Esophagus muscularis mucosa (tissue), 4 donors: ENCODE data around the gene RPS6KA2. TPM values are rescaled to one million over a fixed set of nuclear protein-coding genes. Genes with fewer than 3 reads are reported as not detected.
A peak's percentile ranks its signal among the peaks of the same experiment; 100 is the strongest.

Experiments used
- DNase-seq: peaks from one replicate; pipeline ENCODE4 v3.0.0-alpha.2; 2017; ENCODE audit errors: extremely low spot score
- H3K27ac ChIP-seq, 4 donors: fragments of 200-600 bp; sonication (generic); replicated peaks in 1 of 4; 1 replicate in 3 of 4; 2 replicates in 1 of 4; pipeline ENCODE4 v1.5.1; 2016 to 2019; ENCODE audit warnings: mild to moderate bottlenecking in 1 of 4
- H3K27me3 ChIP-seq, 4 donors: fragments of 200-600 bp; sonication (generic); one replicate each; pipeline versions ENCODE4 v1.5.1 to v1.6.0; 2016 to 2019
- H3K36me3 ChIP-seq, 4 donors: fragments of 200-600 bp; sonication (generic); one replicate each; pipeline ENCODE4 v1.5.1; 2016 to 2019
- H3K4me1 ChIP-seq, 4 donors: fragments of 200-600 bp; sonication (generic); one replicate each; pipeline ENCODE4 v1.5.1; 2016 to 2019
- H3K4me3 ChIP-seq, 4 donors: fragments of 200-600 bp; sonication (generic); 1 replicate in 2 of 4; 2 replicates in 2 of 4; pipeline ENCODE4 v1.5.1; 2016 to 2019; ENCODE audit warnings: mild to moderate bottlenecking in 4 of 4, moderate library complexity in 1 of 4
- H3K9me3 ChIP-seq, 4 donors: fragments of 200-600 bp; sonication (generic); 1 replicate in 3 of 4; 2 replicates in 1 of 4; pipeline ENCODE4 v1.5.1; 2016 to 2019
- EP300 ChIP-seq: sonication (generic); formaldehyde crosslinking; IDR thresholded peaks from one replicate; pipeline ENCODE4 v1.6.1; 2017; ENCODE audit warnings: antibody characterized with exemption
- POLR2A ChIP-seq: fragments of 450-650 bp; IDR thresholded peaks from one replicate; pipeline ENCODE4 v1.6.1; 2017; ENCODE audit warnings: antibody characterized with exemption, moderate library complexity, mild to moderate bottlenecking, low read depth
- POLR2AphosphoS5 ChIP-seq, 2 donors: sonication (generic); formaldehyde crosslinking; IDR thresholded peaks; one replicate each; pipeline ENCODE4 v1.6.1; 2017; ENCODE audit warnings: antibody characterized with exemption in 2 of 2
- WGBS: methylation state at CpG from one replicate; pipeline ENCODE4 v1.1.5; 2018; 5-methylcytosine and 5-hydroxymethylcytosine counted together
- intact Hi-C: fragments of 100-400 bp; cut with DNase I; formaldehyde crosslinking; loops from one replicate; pipeline ENCODE4 v1.15.1; 2023
- total RNA-seq, 4 donors: library from RNA; depleted of rRNA; stranded (reverse); fragments of >200 nt; gene quantifications; one replicate each; pipeline versions ENCODE4 v1.1.0 to v1.2.1, GENCODE V29; 2016
- TF ChIP-seq, protein P1 (sequence below), 3 experiments: fragments of 200-600 bp in 2 of 3; fragments of 450-650 bp in 1 of 3; sonication (generic) in 2 of 3; IDR thresholded peaks; one replicate each; pipeline ENCODE4 v1.5.1; 2017 to 2019; ENCODE audit warnings: antibody characterized with exemption in 3 of 3, mild to moderate bottlenecking in 2 of 3, moderate library complexity in 1 of 3

Gene RPS6KA2
- total RNA-seq, 4 donors from 2014 or later: 83.9 to 126 (median 112) TPM

GRCh38 chr6:166627875-166628801 is 1.1 kb upstream of the RPS6KA2 start:
- no peaks in the 10 kb centered on the region for H3K9me3 ChIP-seq
- H3K4me1 ChIP-seq: peaks cover 17 to 49% (median 47%) of the 10 kb centered on the region in 4 donors
- H3K27ac ChIP-seq: peak overlapping the region; percentile 82 to 96 (median 90)
- intact Hi-C loops: loop anchor here (5.0 to 10.0 kb wide), 2 partner anchors 71 to 163 kb away; no protein-coding TSS in a partner anchor
- DNase-seq: no peak
- H3K36me3 ChIP-seq: peaks cover 0 to 4% (median 0%) of the 10 kb centered on the region in 4 donors
- no peaks in the 10 kb centered on the region for H3K27me3 ChIP-seq
- WGBS: 2% methylated on average over 47 of the region's 61 CpGs
- peak overlapping the region; percentile 58 to 97 (median 85) for H3K4me3 ChIP-seq
- TF ChIP-seq EP300: no peak
- no peak for TF ChIP-seq POLR2AphosphoS5 (IDR thresholded peaks at IDR 0.05)
- no peak for TF ChIP-seq POLR2A
- TF ChIP-seq, protein P1, sequence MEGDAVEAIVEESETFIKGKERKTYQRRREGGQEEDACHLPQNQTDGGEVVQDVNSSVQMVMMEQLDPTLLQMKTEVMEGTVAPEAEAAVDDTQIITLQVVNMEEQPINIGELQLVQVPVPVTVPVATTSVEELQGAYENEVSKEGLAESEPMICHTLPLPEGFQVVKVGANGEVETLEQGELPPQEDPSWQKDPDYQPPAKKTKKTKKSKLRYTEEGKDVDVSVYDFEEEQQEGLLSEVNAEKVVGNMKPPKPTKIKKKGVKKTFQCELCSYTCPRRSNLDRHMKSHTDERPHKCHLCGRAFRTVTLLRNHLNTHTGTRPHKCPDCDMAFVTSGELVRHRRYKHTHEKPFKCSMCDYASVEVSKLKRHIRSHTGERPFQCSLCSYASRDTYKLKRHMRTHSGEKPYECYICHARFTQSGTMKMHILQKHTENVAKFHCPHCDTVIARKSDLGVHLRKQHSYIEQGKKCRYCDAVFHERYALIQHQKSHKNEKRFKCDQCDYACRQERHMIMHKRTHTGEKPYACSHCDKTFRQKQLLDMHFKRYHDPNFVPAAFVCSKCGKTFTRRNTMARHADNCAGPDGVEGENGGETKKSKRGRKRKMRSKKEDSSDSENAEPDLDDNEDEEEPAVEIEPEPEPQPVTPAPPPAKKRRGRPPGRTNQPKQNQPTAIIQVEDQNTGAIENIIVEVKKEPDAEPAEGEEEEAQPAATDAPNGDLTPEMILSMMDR (IDR thresholded peaks at IDR 0.05): no peak

GRCh38 chr6:166626177-166627032 is 646 bp downstream of the RPS6KA2 start:
- WGBS: 6% methylated on average over 15 of the region's 66 CpGs
- no peak for DNase-seq

GRCh38 chr6:166625356-166625755 is 1.7 kb downstream of the RPS6KA2 start:
- H3K36me3 ChIP-seq: peaks cover 0 to 4% (median 0%) of the 10 kb centered on the region in 4 donors
- peak overlapping the region; percentile 8 to 92 (median 86) for H3K27ac ChIP-seq
- no peaks in the 10 kb centered on the region for H3K9me3 ChIP-seq
- DNase-seq: no peak
- peaks cover 40 to 73% (median 71%) of the 10 kb centered on the region in 4 donors for H3K4me1 ChIP-seq
- peak overlapping the region; percentile 84 to 97 (median 94) for H3K4me3 ChIP-seq
- 29% methylated on average over 5 of the region's 5 CpGs for WGBS
- H3K27me3 ChIP-seq: no peaks in the 10 kb centered on the region
- TF ChIP-seq POLR2AphosphoS5 (IDR thresholded peaks at IDR 0.05): peak; percentile 56 to 65
- no peak for TF ChIP-seq EP300
- intact Hi-C loops: loop anchor here (5.0 to 10.0 kb wide), 2 partner anchors 68 to 161 kb away; no protein-coding TSS in a partner anchor

More at GRCh38 chr6:166626177-166627032, 646 bp downstream of the RPS6KA2 start:
- Histone ChIP-seq H3K9me3 (no peaks in the 10 kb centered on the region), H3K4me3 (peak overlapping the region; percentile 84 to 97 (median 94)), H3K36me3 (peaks cover 0 to 4% (median 0%) of the 10 kb centered on the region in 4 donors), H3K27ac (peak overlapping the region; percentile 84 to 92 (median 86)), H3K4me1 (peaks cover 30 to 62% (median 61%) of the 10 kb centered on the region in 4 donors), H3K27me3 (no peaks in the 10 kb centered on the region)
- TF ChIP-seq, protein P1 (IDR thresholded peaks at IDR 0.05): no peak
- TF ChIP-seq POLR2AphosphoS5 (IDR thresholded peaks at IDR 0.05): peak in 1 of 2 donors; percentile 13
- intact Hi-C loops: loop anchor here (5.0 to 10.0 kb wide), 2 partner anchors 69 to 162 kb away; no protein-coding TSS in a partner anchor

DNA sequence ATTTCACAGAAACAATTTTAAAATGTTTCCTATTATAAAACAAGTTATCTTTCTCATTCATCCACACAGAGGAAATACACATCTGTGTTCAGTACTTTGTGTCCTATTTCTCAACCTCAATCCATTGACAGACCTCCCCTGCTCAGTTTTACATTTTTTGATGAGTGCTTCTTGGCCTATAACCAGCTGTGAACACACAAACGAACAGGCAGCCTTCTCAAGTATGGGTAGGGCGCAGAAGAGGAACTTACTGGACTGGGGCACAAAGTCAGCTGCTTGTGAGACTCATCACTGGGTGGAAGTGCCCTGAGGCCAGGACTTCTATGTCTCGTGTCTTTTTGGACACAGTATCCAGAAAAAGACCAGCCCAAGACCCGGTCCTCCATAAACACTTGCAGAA is 2.8 kb downstream of the RPS6KA2 start:
- Histone ChIP-seq H3K27ac (peak overlapping the region; percentile 50 to 92 (median 74)), H3K4me3 (no peak overlapping the region), H3K36me3 (peaks cover 0 to 4% (median 0%) of the 10 kb centered on the region in 4 donors), H3K4me1 (peaks cover 49 to 83% (median 81%) of the 10 kb centered on the region in 4 donors), H3K27me3 (no peaks in the 10 kb centered on the region), H3K9me3 (no peaks in the 10 kb centered on the region)
- TF ChIP-seq, protein P1 (IDR thresholded peaks at IDR 0.05): no peak
- TF ChIP-seq EP300 (peak; percentile 15), POLR2AphosphoS5 (IDR thresholded peaks at IDR 0.05) (peak; percentile 63 to 78), POLR2A (no peak)
- 58% methylated on average over 4 of the region's 4 CpGs for WGBS
- no peak for DNase-seq
- intact Hi-C loops: loop anchor here (10.0 kb wide), 1 partner anchor 159 kb away; no protein-coding TSS in a partner anchor
